ENCODE results near the gene SLC6A17. TPM values are rescaled to one million over a fixed set of nuclear protein-coding genes. Genes with fewer than 3 reads are reported as not detected.

SLC6A17 gene
- total RNA-seq, 1 experiment from 2014 or later, result 0.24 TPM

- Mint-ChIP-seq H3K36me3 (no peaks in the 10 kb centered on the region), H3K4me3 (no peak overlapping the region), H3K4me1 (peaks cover 11% of the 10 kb centered on the region), H3K27ac (no peak overlapping the region), H3K27me3 (ENCODE audit: low read depth) (no peaks in the 10 kb centered on the region), H3K9me3 (no peaks in the 10 kb centered on the region)
- TF ChIP-seq ETV6 (CRISPR knock-in tag; IDR thresholded peaks at IDR 0.05) (no peak), FOXP1 (CRISPR knock-in tag; IDR thresholded peaks at IDR 0.05; ENCODE audit: borderline replicate concordance) (no peak), ZNF396 (CRISPR knock-in tag; IDR thresholded peaks at IDR 0.05; ENCODE audit: borderline replicate concordance) (no peak), GABPB1 (CRISPR knock-in tag; IDR thresholded peaks at IDR 0.05) (no peak), ZBTB21 (CRISPR knock-in tag; IDR thresholded peaks at IDR 0.05; ENCODE audit: borderline replicate concordance) (no peak), ZMAT4 (CRISPR knock-in tag; IDR thresholded peaks at IDR 0.05) (no peak), JAZF1 (CRISPR knock-in tag; IDR thresholded peaks at IDR 0.05) (no peak), NR3C1 (CRISPR knock-in tag; conservative IDR thresholded peaks at IDR 0.05; ENCODE audit: low read depth) (no peak), E2F4 (CRISPR knock-in tag; IDR thresholded peaks at IDR 0.05; ENCODE audit: borderline replicate concordance, low read depth) (no peak), IRF2 (CRISPR knock-in tag; IDR thresholded peaks at IDR 0.05; ENCODE audit: borderline replicate concordance, low read depth) (no peak), MLX (CRISPR knock-in tag; IDR thresholded peaks at IDR 0.05) (no peak), PRRX2 (CRISPR knock-in tag; IDR thresholded peaks at IDR 0.05) (no peak), AFF4 (CRISPR knock-in tag; IDR thresholded peaks at IDR 0.05; ENCODE audit: borderline replicate concordance) (no peak), CREB1 (CRISPR knock-in tag; IDR thresholded peaks at IDR 0.05) (no peak), NFATC4 (CRISPR knock-in tag; IDR thresholded peaks at IDR 0.05) (no peak), PRDM15 (CRISPR knock-in tag; IDR thresholded peaks at IDR 0.05) (no peak)
- TF ChIP-seq, protein P1, sequence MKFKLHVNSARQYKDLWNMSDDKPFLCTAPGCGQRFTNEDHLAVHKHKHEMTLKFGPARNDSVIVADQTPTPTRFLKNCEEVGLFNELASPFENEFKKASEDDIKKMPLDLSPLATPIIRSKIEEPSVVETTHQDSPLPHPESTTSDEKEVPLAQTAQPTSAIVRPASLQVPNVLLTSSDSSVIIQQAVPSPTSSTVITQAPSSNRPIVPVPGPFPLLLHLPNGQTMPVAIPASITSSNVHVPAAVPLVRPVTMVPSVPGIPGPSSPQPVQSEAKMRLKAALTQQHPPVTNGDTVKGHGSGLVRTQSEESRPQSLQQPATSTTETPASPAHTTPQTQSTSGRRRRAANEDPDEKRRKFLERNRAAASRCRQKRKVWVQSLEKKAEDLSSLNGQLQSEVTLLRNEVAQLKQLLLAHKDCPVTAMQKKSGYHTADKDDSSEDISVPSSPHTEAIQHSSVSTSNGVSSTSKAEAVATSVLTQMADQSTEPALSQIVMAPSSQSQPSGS (CRISPR knock-in tag; IDR thresholded peaks at IDR 0.05; ENCODE audit: borderline replicate concordance, low read depth), result no peak
- TF ChIP-seq, protein P2, sequence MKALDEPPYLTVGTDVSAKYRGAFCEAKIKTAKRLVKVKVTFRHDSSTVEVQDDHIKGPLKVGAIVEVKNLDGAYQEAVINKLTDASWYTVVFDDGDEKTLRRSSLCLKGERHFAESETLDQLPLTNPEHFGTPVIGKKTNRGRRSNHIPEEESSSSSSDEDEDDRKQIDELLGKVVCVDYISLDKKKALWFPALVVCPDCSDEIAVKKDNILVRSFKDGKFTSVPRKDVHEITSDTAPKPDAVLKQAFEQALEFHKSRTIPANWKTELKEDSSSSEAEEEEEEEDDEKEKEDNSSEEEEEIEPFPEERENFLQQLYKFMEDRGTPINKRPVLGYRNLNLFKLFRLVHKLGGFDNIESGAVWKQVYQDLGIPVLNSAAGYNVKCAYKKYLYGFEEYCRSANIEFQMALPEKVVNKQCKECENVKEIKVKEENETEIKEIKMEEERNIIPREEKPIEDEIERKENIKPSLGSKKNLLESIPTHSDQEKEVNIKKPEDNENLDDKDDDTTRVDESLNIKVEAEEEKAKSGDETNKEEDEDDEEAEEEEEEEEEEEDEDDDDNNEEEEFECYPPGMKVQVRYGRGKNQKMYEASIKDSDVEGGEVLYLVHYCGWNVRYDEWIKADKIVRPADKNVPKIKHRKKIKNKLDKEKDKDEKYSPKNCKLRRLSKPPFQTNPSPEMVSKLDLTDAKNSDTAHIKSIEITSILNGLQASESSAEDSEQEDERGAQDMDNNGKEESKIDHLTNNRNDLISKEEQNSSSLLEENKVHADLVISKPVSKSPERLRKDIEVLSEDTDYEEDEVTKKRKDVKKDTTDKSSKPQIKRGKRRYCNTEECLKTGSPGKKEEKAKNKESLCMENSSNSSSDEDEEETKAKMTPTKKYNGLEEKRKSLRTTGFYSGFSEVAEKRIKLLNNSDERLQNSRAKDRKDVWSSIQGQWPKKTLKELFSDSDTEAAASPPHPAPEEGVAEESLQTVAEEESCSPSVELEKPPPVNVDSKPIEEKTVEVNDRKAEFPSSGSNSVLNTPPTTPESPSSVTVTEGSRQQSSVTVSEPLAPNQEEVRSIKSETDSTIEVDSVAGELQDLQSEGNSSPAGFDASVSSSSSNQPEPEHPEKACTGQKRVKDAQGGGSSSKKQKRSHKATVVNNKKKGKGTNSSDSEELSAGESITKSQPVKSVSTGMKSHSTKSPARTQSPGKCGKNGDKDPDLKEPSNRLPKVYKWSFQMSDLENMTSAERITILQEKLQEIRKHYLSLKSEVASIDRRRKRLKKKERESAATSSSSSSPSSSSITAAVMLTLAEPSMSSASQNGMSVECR (CRISPR knock-in tag; IDR thresholded peaks at IDR 0.05; ENCODE audit: borderline replicate concordance), result no peak
- DNase-seq (ENCODE audit: low spot score) (no peak), ATAC-seq (no peak)
- POLR2A ChIA-PET, result interaction anchor here (1.3 kb wide), 1 partner anchor 9 kb away, joined by 3 read pairs; no protein-coding TSS in a partner anchor
- CTCF ChIA-PET, result interaction anchor here (1.1 to 2.1 kb wide), 6 partner anchors 9 to 294 kb away, joined by 3 to 7 read pairs (median 5); no protein-coding TSS in a partner anchor
These were observed 15.5 kb downstream of the SLC6A17 start for GRCh38 chr1:110165761-110166231.
